NOMO-1 treated with DMSO at 0.1 percent for 48 hours (cell line): ENCODE measurements around the gene THOP1.
"Not testable (repeated sequence)": the region's sequence is repeated elsewhere in the genome, so short reads cannot be mapped to it uniquely, and the experiment has no call there.

Experiments used
- DNase-seq: peaks from one replicate; lab custom pipeline; 2025; ENCODE audit not compliant: unreplicated experiment; lab: John Stamatoyannopoulos, UW

The THOP1 gene

GRCh38 chr19:2780284-2780683, 5.0 kb upstream of the THOP1 start:
- no peak for DNase-seq

- DNase-seq: no peak
Measured at GRCh38 chr19:2782329-2782935, 2.9 kb upstream of the THOP1 start.

GRCh38 chr19:2782936-2783780, 2.1 kb upstream of the THOP1 start, which contains the start of gene SGTA:
Gene SGTA (minus strand): TSS chr19:2783273. CDS start chr19:2769068, 14,205 bp downstream.
- DNase-seq: peak; percentile 99

GRCh38 chr19:2783781-2784145, 1.5 kb upstream of the THOP1 start:
- DNase-seq: no peak

GRCh38 chr19:2787115-2787514, 1.8 kb downstream of the THOP1 start:
- no peak for DNase-seq

GRCh38 chr19:2788237-2788636, 2.9 kb downstream of the THOP1 start:
- DNase-seq: no peak

- DNase-seq: no peak
Measured at GRCh38 chr19:2790194-2790556, 4.9 kb downstream of the THOP1 start.

GRCh38 chr19:2790557-2791271, 5.4 kb downstream of the THOP1 start:
- DNase-seq: no peak

GRCh38 chr19:2791440-2791839, 6.1 kb downstream of the THOP1 start:
- no peak for DNase-seq

- no peak for DNase-seq
Measured at GRCh38 chr19:2791876-2792275, 6.6 kb downstream of the THOP1 start.

- DNase-seq: not testable (repeated sequence)
Measured at GRCh38 chr19:2792666-2793065, 7.4 kb downstream of the THOP1 start.

- DNase-seq: no peak
Measured at GRCh38 chr19:2793126-2793525, 7.8 kb downstream of the THOP1 start.

GRCh38 chr19:2793577-2793976, 8.3 kb downstream of the THOP1 start:
- no peak for DNase-seq

GRCh38 chr19:2795827-2796658, 10.7 kb downstream of the THOP1 start:
- no peak for DNase-seq

GRCh38 chr19:2796659-2797266, 11.5 kb downstream of the THOP1 start:
- no peak for DNase-seq

- no peak for DNase-seq
Measured at GRCh38 chr19:2797280-2797679, 12.0 kb downstream of the THOP1 start.

GRCh38 chr19:2798158-2798685, 12.9 kb downstream of the THOP1 start:
- no peak for DNase-seq

GRCh38 chr19:2798733-2799132, 13.4 kb downstream of the THOP1 start:
- DNase-seq: no peak

GRCh38 chr19:2799273-2800020, 14.1 kb downstream of the THOP1 start:
- no peak for DNase-seq

- DNase-seq: no peak
Measured at GRCh38 chr19:2800506-2800905, 15.2 kb downstream of the THOP1 start.
